HCT116 (cell line): ENCODE results near the gene OR2L8. TPM values are rescaled to one million over a fixed set of nuclear protein-coding genes. Genes with fewer than 3 reads are reported as not detected.

Experiments
- ATAC-seq: fragments of 200-7000 bp; cut with Tn5 transposase; 2 replicates; pipeline ENCODE4 v1.9.1; 2020; ENCODE audit warnings: mild to moderate bottlenecking, moderate library complexity
- BruUV-seq: library from RNA; stranded (reverse); fragments of 400-500 nt; replicated peaks from 2 replicates; lab custom pipeline; 2021; lab: Mats Ljungman, UMichigan
- CTCF ChIA-PET: fragments of 300-600 bp; sonication (Branson Sonifier 250); formaldehyde crosslinking; loops from one replicate; lab custom pipeline; 2021; ENCODE audit warnings: antibody characterized with exemption; lab: Charles Lee
- POLR2A ChIA-PET: fragments of 300-600, 350-600 bp; sonication (Branson Sonifier 250); formaldehyde crosslinking; loops from one replicate; lab custom pipeline; 2021; ENCODE audit warnings: antibody characterized with exemption; lab: Charles Lee
- RAD21 ChIA-PET, 2 experiments: fragments of 300-600 bp; sonication (Branson Sonifier 250); formaldehyde crosslinking; loops; one replicate each; lab custom pipeline; 2023; ENCODE audit warnings: low total read pairs in 2 of 2; ENCODE audit not compliant: uncharacterized antibody in 2 of 2, unreplicated experiment in 2 of 2, low non-redundant PET in 1 of 2; lab: Charles Lee
- DNase-seq: peaks from one replicate; pipeline ENCODE4 v3.0.0-alpha.2; 2010; ENCODE audit warnings: low read depth, low spot score
- H2AFZ ChIP-seq: fragments of 200-600 bp; shearing (Covaris generic), sonication (generic); 2 replicates; pipeline ENCODE4 v1.6.1; 2017; ENCODE audit warnings: low read depth, mixed run types, mixed read lengths, antibody characterized with exemption, low read length; ENCODE audit not compliant: poor library complexity, severe bottlenecking
- H3K27ac ChIP-seq: 2 replicates; pipeline ENCODE4 v1.5.1; 2012; ENCODE audit warnings: low read depth, low read length
- H3K27me3 ChIP-seq: fragments of 200-600 bp; sonication (generic); 2 replicates; pipeline ENCODE4 v1.6.1; 2016; ENCODE audit warnings: mixed run types, low read length, mixed read lengths; ENCODE audit not compliant: insufficient read depth
- H3K36me3 ChIP-seq, 2 experiments: fragments of 200-500 bp in 1 of 2; fragments of 200-600 bp in 1 of 2; sonication (Bioruptor generic) in 1 of 2; sonication (generic) in 1 of 2; 2 replicates each; pipeline versions ENCODE4 v1.5.1 to v1.6.1; 2014 to 2016; ENCODE audit warnings: low read length in 2 of 2, inconsistent platforms in 1 of 2, mixed read lengths in 1 of 2, mixed run types in 1 of 2; ENCODE audit not compliant: insufficient read depth in 2 of 2, control insufficient read depth in 1 of 2
- H3K4me1 ChIP-seq, 2 experiments: fragments of 200-600 bp in 1 of 2; sonication (generic) in 1 of 2; 2 replicates each; pipeline versions ENCODE4 v1.5.1 to v1.6.1; 2012 to 2017; ENCODE audit warnings: low read length in 2 of 2, inconsistent platforms in 1 of 2, mild to moderate bottlenecking in 1 of 2, mixed read lengths in 1 of 2, mixed run types in 1 of 2, moderate library complexity in 1 of 2; ENCODE audit not compliant: insufficient read depth in 2 of 2, control insufficient read depth in 1 of 2
- H3K4me2 ChIP-seq: fragments of 200-600 bp; sonication (generic); 2 replicates; pipeline ENCODE4 v1.6.1; 2017; ENCODE audit warnings: mixed run types, low read length, mixed read lengths
- H3K4me3 ChIP-seq, 2 experiments: fragments of 200-600 bp in 1 of 2; sonication (generic) in 1 of 2; replicated peaks in 1 of 2; 2 replicates each; pipeline ENCODE4 v1.5.1; 2011 to 2016; ENCODE audit warnings: low read length in 2 of 2, control low read depth in 1 of 2, low read depth in 1 of 2, mild to moderate bottlenecking in 1 of 2, mixed read lengths in 1 of 2, mixed run types in 1 of 2
- H3K79me2 ChIP-seq: fragments of 200-600 bp; sonication (generic); 2 replicates; pipeline ENCODE4 v1.6.1; 2017; ENCODE audit warnings: mild to moderate bottlenecking, mixed run types, low read length, moderate library complexity, mixed read lengths; ENCODE audit not compliant: insufficient read depth
- H3K9ac ChIP-seq: fragments of 200-600 bp; sonication (generic); 2 replicates; pipeline ENCODE4 v1.6.1; 2016; ENCODE audit warnings: low read length, mixed read lengths
- H3K9me2 ChIP-seq: fragments of 200-600 bp; sonication (generic), shearing (Covaris generic); 2 replicates; pipeline ENCODE4 v1.6.1; 2017; ENCODE audit warnings: mixed run types, mild to moderate bottlenecking, moderate library complexity; ENCODE audit not compliant: insufficient read depth
- H3K9me3 ChIP-seq, 2 experiments: fragments of 200-500 bp in 1 of 2; fragments of 200-600 bp in 1 of 2; sonication (Bioruptor generic) in 1 of 2; sonication (generic) in 1 of 2; 2 replicates each; pipeline ENCODE4 v1.6.1; 2014 to 2017; ENCODE audit warnings: low read length in 2 of 2, mixed read lengths in 2 of 2, inconsistent platforms in 1 of 2, low read depth in 1 of 2, mild to moderate bottlenecking in 1 of 2, mixed run types in 1 of 2, moderate library complexity in 1 of 2; ENCODE audit not compliant: control insufficient read depth in 1 of 2, insufficient read depth in 1 of 2
- H4K20me1 ChIP-seq: fragments of 200-600 bp; sonication (generic), shearing (Covaris generic); 2 replicates; pipeline ENCODE4 v1.6.1; 2017; ENCODE audit warnings: mixed run types, mild to moderate bottlenecking, moderate library complexity; ENCODE audit not compliant: insufficient read depth
- ATF3 ChIP-seq: IDR thresholded peaks from 2 replicates; pipeline ENCODE4 v1.6.1; 2012
- CBX3 ChIP-seq: IDR thresholded peaks from 2 replicates; pipeline ENCODE4 v1.6.1; 2012; ENCODE audit warnings: low read depth
- CEBPB ChIP-seq: IDR thresholded peaks from 2 replicates; pipeline ENCODE4 v1.6.1; 2012; ENCODE audit warnings: low read depth
- CTCF ChIP-seq, 3 experiments: fragments of 200-600 bp in 1 of 3; sonication (generic) in 1 of 3; IDR thresholded peaks in 2 of 3; conservative IDR thresholded peaks in 1 of 3; 2 replicates each; pipeline ENCODE4 v1.5.1; 2012 to 2017; ENCODE audit warnings: low read depth in 2 of 3, low read length in 2 of 3, antibody characterized with exemption in 1 of 3, borderline replicate concordance in 1 of 3, control low read depth in 1 of 3, mild to moderate bottlenecking in 1 of 3, mixed read lengths in 1 of 3, mixed run types in 1 of 3, moderate library complexity in 1 of 3; ENCODE audit not compliant: insufficient read depth in 1 of 3
- EGR1 ChIP-seq: IDR thresholded peaks from 2 replicates; pipeline ENCODE4 v1.6.1; 2012; ENCODE audit warnings: low read depth
- ELF1 ChIP-seq: IDR thresholded peaks from 2 replicates; pipeline ENCODE4 v1.6.1; 2012; ENCODE audit warnings: low read depth, borderline replicate concordance
- EZH2 ChIP-seq: fragments of 200-600 bp; sonication (generic); IDR thresholded peaks from 2 replicates; pipeline ENCODE4 v1.6.1; 2017; ENCODE audit warnings: antibody characterized with exemption, mixed run types
- EZH2phosphoT487 ChIP-seq: fragments of 200-600 bp; IDR thresholded peaks from 2 replicates; pipeline ENCODE4 v1.6.1; 2018; ENCODE audit warnings: antibody characterized with exemption, borderline replicate concordance
- JUND ChIP-seq: IDR thresholded peaks from 2 replicates; pipeline ENCODE4 v1.6.1; 2012
- POLR2A ChIP-seq: IDR thresholded peaks from 2 replicates; pipeline ENCODE4 v1.7.0; 2011; ENCODE audit warnings: borderline replicate concordance; ENCODE audit not compliant: insufficient read depth, insufficient read length; ENCODE audit errors: extremely low read depth
- RAD21 ChIP-seq: IDR thresholded peaks from 2 replicates; pipeline ENCODE4 v1.6.1; 2012; ENCODE audit warnings: low read depth, mild to moderate bottlenecking
- SIN3A ChIP-seq: IDR thresholded peaks from 2 replicates; pipeline ENCODE4 v1.6.1; 2012; ENCODE audit warnings: low read depth
- SP1 ChIP-seq: IDR thresholded peaks from 2 replicates; pipeline ENCODE4 v1.6.1; 2012; ENCODE audit warnings: low read depth
- SRF ChIP-seq: IDR thresholded peaks from 2 replicates; pipeline ENCODE4 v1.6.1; 2012; ENCODE audit warnings: low read depth
- YY1 ChIP-seq: IDR thresholded peaks from 2 replicates; pipeline ENCODE4 v1.6.1; 2011; ENCODE audit warnings: low read length, low read depth, moderate library complexity, mild to moderate bottlenecking; ENCODE audit not compliant: insufficient replicate concordance; ENCODE audit errors: extremely low read depth
- ZFX ChIP-seq: fragments of 450-650 bp; IDR thresholded peaks from 2 replicates; pipeline ENCODE4 v1.6.1; 2017
- ZNF274 ChIP-seq: fragments of 200-500 bp; sonication (Bioruptor generic); IDR thresholded peaks from 2 replicates; pipeline ENCODE4 v1.6.1; 2014; ENCODE audit warnings: mild to moderate bottlenecking, low read depth, low read length, inconsistent platforms
- intact Hi-C: fragments of 100-400 bp; cut with micrococcal nuclease; formaldehyde crosslinking; loops from 2 replicates; pipeline ENCODE4 v1.10.0; 2022
- total RNA-seq: library from RNA; stranded (reverse); gene quantifications from one replicate; pipeline ENCODE4 v1.2.1, GENCODE V29; 2021; ENCODE audit not compliant: unreplicated experiment
- TF ChIP-seq, protein P1 (sequence below): IDR thresholded peaks from 2 replicates; pipeline ENCODE4 v1.6.1; 2012; ENCODE audit warnings: low read depth
- TF ChIP-seq, protein P2 (sequence below): IDR thresholded peaks from 2 replicates; pipeline ENCODE4 v1.6.1; 2011; ENCODE audit warnings: mild to moderate bottlenecking, low read length, moderate library complexity; ENCODE audit not compliant: insufficient replicate concordance; ENCODE audit errors: extremely low read depth
- TF ChIP-seq, protein P3 (sequence below): IDR thresholded peaks from 2 replicates; pipeline ENCODE4 v1.6.1; 2012

OR2L8 gene
- total RNA-seq, 1 experiment from 2014 or later = not detected

DNA sequence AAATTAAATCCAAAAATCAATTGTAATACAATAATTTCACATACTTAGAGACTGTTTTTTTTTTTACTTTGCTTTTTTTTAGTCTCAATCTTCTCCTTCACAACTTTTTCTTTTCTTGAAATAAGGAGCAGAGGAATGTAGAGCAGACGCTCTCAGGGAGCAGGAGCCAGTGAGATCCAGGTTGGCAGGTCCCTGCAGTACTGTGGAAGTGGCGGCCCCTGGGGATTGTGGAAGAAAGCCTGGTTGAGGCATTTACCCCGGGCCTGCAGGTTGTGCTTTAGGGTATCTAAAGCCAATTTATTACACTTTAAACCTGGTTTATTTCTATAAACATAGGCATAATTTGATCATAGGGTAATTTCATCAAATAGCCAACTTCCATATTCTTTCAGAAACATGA, 24.7 kb upstream of the OR2L8 start (continued):
- TF ChIP-seq SIN3A = no peak
- TF ChIP-seq EGR1 = no peak
- no peak for TF ChIP-seq CEBPB
- TF ChIP-seq ELF1 = no peak
- no peak for TF ChIP-seq RAD21
- TF ChIP-seq ATF3 = no peak

DNA sequence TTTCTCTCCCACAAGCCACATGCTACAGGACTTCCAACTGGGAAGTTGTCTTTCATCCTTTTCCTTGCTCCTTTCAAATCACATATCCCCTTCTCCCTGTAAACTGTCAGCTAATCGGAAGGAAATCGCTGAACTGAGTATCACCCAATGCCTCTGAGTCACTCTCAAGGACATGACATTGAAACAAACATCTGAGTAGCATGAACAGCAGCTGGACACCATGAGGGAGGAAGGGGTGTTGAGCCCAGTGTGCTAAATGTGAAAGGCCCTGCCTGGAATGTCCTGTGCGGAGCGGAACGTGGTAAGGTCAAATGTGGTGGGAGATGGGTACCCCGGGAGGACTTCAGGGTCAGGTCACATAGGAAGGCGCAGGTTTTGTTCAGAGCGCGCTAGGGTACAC, 23.8 kb upstream of the OR2L8 start, which contains the start of gene OR2AJ1:
Gene OR2AJ1, plus strand, starts transcription at position 22 of the 400 bp plus-strand sequence. CDS start 8,880 bp downstream, outside the sequence.
- RAD21 ChIA-PET = no interaction called here
- TF ChIP-seq POLR2A (no peak), CEBPB (no peak), EZH2 (no peak), ZNF274 (no peak), ZFX (no peak), CTCF (IDR thresholded peaks at IDR 0.05 in 2 of 3, conservative IDR thresholded peaks at IDR 0.05 in 1 of 3; ENCODE audit: borderline replicate concordance in 1 of 3, insufficient read depth in 1 of 3, low read depth in 2 of 3, low read length in 2 of 3) (no peak), EZH2phosphoT487 (no peak), ATF3 (no peak), JUND (no peak), CBX3 (no peak), SRF (no peak), YY1 (no peak), EGR1 (no peak), SP1 (no peak)
- TF ChIP-seq, protein P1, sequence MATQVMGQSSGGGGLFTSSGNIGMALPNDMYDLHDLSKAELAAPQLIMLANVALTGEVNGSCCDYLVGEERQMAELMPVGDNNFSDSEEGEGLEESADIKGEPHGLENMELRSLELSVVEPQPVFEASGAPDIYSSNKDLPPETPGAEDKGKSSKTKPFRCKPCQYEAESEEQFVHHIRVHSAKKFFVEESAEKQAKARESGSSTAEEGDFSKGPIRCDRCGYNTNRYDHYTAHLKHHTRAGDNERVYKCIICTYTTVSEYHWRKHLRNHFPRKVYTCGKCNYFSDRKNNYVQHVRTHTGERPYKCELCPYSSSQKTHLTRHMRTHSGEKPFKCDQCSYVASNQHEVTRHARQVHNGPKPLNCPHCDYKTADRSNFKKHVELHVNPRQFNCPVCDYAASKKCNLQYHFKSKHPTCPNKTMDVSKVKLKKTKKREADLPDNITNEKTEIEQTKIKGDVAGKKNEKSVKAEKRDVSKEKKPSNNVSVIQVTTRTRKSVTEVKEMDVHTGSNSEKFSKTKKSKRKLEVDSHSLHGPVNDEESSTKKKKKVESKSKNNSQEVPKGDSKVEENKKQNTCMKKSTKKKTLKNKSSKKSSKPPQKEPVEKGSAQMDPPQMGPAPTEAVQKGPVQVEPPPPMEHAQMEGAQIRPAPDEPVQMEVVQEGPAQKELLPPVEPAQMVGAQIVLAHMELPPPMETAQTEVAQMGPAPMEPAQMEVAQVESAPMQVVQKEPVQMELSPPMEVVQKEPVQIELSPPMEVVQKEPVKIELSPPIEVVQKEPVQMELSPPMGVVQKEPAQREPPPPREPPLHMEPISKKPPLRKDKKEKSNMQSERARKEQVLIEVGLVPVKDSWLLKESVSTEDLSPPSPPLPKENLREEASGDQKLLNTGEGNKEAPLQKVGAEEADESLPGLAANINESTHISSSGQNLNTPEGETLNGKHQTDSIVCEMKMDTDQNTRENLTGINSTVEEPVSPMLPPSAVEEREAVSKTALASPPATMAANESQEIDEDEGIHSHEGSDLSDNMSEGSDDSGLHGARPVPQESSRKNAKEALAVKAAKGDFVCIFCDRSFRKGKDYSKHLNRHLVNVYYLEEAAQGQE = no peak
- TF ChIP-seq, protein P2, sequence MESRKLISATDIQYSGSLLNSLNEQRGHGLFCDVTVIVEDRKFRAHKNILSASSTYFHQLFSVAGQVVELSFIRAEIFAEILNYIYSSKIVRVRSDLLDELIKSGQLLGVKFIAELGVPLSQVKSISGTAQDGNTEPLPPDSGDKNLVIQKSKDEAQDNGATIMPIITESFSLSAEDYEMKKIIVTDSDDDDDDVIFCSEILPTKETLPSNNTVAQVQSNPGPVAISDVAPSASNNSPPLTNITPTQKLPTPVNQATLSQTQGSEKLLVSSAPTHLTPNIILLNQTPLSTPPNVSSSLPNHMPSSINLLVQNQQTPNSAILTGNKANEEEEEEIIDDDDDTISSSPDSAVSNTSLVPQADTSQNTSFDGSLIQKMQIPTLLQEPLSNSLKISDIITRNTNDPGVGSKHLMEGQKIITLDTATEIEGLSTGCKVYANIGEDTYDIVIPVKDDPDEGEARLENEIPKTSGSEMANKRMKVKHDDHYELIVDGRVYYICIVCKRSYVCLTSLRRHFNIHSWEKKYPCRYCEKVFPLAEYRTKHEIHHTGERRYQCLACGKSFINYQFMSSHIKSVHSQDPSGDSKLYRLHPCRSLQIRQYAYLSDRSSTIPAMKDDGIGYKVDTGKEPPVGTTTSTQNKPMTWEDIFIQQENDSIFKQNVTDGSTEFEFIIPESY = no peak
- TF ChIP-seq, protein P3, sequence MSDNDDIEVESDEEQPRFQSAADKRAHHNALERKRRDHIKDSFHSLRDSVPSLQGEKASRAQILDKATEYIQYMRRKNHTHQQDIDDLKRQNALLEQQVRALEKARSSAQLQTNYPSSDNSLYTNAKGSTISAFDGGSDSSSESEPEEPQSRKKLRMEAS = no peak

More for the DNA sequence above, 23.8 kb upstream of the OR2L8 start, which contains the start of gene OR2AJ1:
- Histone ChIP-seq H3K4me2 (no peak within 1 kb of the TSS), H3K27ac (no peak within 1 kb of the TSS), H3K27me3 (no peaks in the 10 kb centered on the region), H3K4me3 (no peak within 1 kb of the TSS), H3K9me2 (no peaks in the 10 kb centered on the region), H3K9ac (no peak within 1 kb of the TSS), H3K4me1 (no peaks in the 10 kb centered on the region), H4K20me1 (no peaks in the 10 kb centered on the region), H3K79me2 (no peaks in the 10 kb centered on the region), H3K9me3 (peaks cover 0 to 23% of the 10 kb centered on the region in 2 experiments; a peak in 2 of 4 replicates), H2AFZ (no peak within 1 kb of the TSS), H3K36me3 (no peaks in the 10 kb centered on the region)
- intact Hi-C loops = no loop called here
- ChIA-PET CTCF (no interaction called here), POLR2A (no interaction called here)
- DNase-seq (no peak), ATAC-seq (no peak)
- no TSS peak for BruUV-seq
